B cell (primary cell): ENCODE results near the gene FHIT. TPM values are rescaled to one million over a fixed set of nuclear protein-coding genes. Genes with fewer than 3 reads are reported as not detected.

ENCODE experiments used
- ATAC-seq: fragments of 200-7000 bp; cut with Tn5 transposase; one replicate; pipeline ENCODE4 v1.10.0; 2021; ENCODE audit warnings: low read depth, mild to moderate bottlenecking, moderate number of reproducible peaks, moderate library complexity
- CTCF ChIA-PET: fragments of 350-600 bp; sonication (Branson Sonifier 250); formaldehyde crosslinking; loops from one replicate; lab custom pipeline; 2021; ENCODE audit warnings: antibody characterized with exemption, inconsistent platforms; lab: Charles Lee
- POLR2A ChIA-PET: fragments of 350-600 bp; sonication (Branson Sonifier 250); formaldehyde crosslinking; loops from one replicate; lab custom pipeline; 2021; ENCODE audit warnings: antibody characterized with exemption; lab: Charles Lee
- DNase-seq: peaks from one replicate; pipeline ENCODE4 v3.0.0; 2013
- H2AFZ ChIP-seq: 2 replicates; pipeline ENCODE4 v1.6.1; 2012; ENCODE audit warnings: mild to moderate bottlenecking, low read depth, low read length; ENCODE audit not compliant: insufficient read depth, poor library complexity, severe bottlenecking
- H3K27ac ChIP-seq, 2 donors: 1 replicate in 1 of 2; 2 replicates in 1 of 2; pipeline ENCODE4 v1.5.1; 2012 to 2013; ENCODE audit warnings: low read length in 2 of 2, mild to moderate bottlenecking in 2 of 2, moderate library complexity in 1 of 2
- H3K27me3 ChIP-seq, 4 experiments: fragments of 200-600 bp in 1 of 4; sonication (generic) in 1 of 4; replicated peaks in 1 of 4; 1 replicate in 2 of 4; 2 replicates in 2 of 4; pipeline versions ENCODE4 v1.6.1 to v1.7.0; 2013 to 2016; ENCODE audit warnings: low read length in 3 of 4, mild to moderate bottlenecking in 2 of 4, mixed read lengths in 1 of 4, moderate library complexity in 1 of 4; ENCODE audit not compliant: insufficient read depth in 4 of 4, control insufficient read depth in 3 of 4; ENCODE audit errors: control extremely low read depth in 1 of 4
- H3K36me3 ChIP-seq, 2 experiments: replicated peaks in 1 of 2; 1 replicate in 1 of 2; 2 replicates in 1 of 2; pipeline versions ENCODE4 v1.6.1 to v1.7.1; 2013; ENCODE audit warnings: low read length in 1 of 2; ENCODE audit not compliant: insufficient read depth in 2 of 2, control insufficient read depth in 1 of 2; ENCODE audit errors: control extremely low read depth in 1 of 2, extremely low read depth in 1 of 2
- H3K4me1 ChIP-seq, 2 donors: fragments of 200-600 bp in 1 of 2; sonication (generic) in 1 of 2; 1 replicate in 1 of 2; 2 replicates in 1 of 2; pipeline versions ENCODE4 v1.5.1 to v1.6.1; 2013 to 2017; ENCODE audit warnings: low read length in 2 of 2; ENCODE audit not compliant: control insufficient read depth in 2 of 2, insufficient read depth in 2 of 2
- H3K4me2 ChIP-seq: replicated peaks from 2 replicates; pipeline ENCODE3; 2012; ENCODE audit warnings: mild to moderate bottlenecking, low read depth, low read length; ENCODE audit not compliant: poor library complexity, severe bottlenecking
- H3K4me3 ChIP-seq, 5 experiments: fragments of 200-600 bp in 1 of 5; sonication (generic) in 1 of 5; 1 replicate in 3 of 5; 2 replicates in 2 of 5; pipeline versions ENCODE4 v1.5.1 to v1.7.0; 2011 to 2016; ENCODE audit warnings: low read length in 4 of 5, mild to moderate bottlenecking in 4 of 5, low read depth in 2 of 5, control low read depth in 1 of 5, moderate library complexity in 1 of 5; ENCODE audit not compliant: insufficient read depth in 1 of 5; ENCODE audit errors: control extremely low read depth in 1 of 5, extremely low read depth in 1 of 5
- H3K79me2 ChIP-seq: fragments of 200-600 bp; sonication (generic); one replicate; pipeline ENCODE4 v1.6.0; 2016; ENCODE audit warnings: low read length; ENCODE audit not compliant: control insufficient read depth, insufficient read depth
- H3K9ac ChIP-seq: fragments of 200-600 bp; sonication (generic); 2 replicates; pipeline ENCODE4 v1.6.1; 2017; ENCODE audit warnings: mild to moderate bottlenecking, low read length, moderate library complexity
- H3K9me3 ChIP-seq, 3 donors: one replicate each; pipeline versions ENCODE4 v1.6.1 to v1.7.1; 2013; ENCODE audit warnings: low read length in 2 of 3; ENCODE audit not compliant: control insufficient read depth in 2 of 3, insufficient read depth in 1 of 3; ENCODE audit errors: control extremely low read depth in 1 of 3
- H4K20me1 ChIP-seq: 2 replicates; pipeline ENCODE4 v1.6.0; 2012; ENCODE audit warnings: mild to moderate bottlenecking, low read length; ENCODE audit not compliant: insufficient read depth, control insufficient read depth, poor library complexity, severe bottlenecking
- H3K27ac Mint-ChIP-seq: one replicate; pipeline ENCODE4 v1.8.0; 2021; ENCODE audit warnings: mixed read lengths
- H3K27me3 Mint-ChIP-seq: one replicate; pipeline ENCODE4 v1.8.0; 2021; ENCODE audit warnings: mixed read lengths
- H3K4me1 Mint-ChIP-seq: one replicate; pipeline ENCODE4 v1.8.0; 2021; ENCODE audit warnings: mixed read lengths
- H3K4me3 Mint-ChIP-seq: one replicate; pipeline ENCODE4 v1.8.0; 2021; ENCODE audit warnings: mixed read lengths
- H3K9me3 Mint-ChIP-seq: one replicate; pipeline ENCODE4 v1.8.0; 2022; ENCODE audit warnings: mixed read lengths; ENCODE audit not compliant: insufficient read depth
- EZH2 ChIP-seq: IDR thresholded peaks from 2 replicates; pipeline ENCODE4 v1.6.1; 2012; ENCODE audit warnings: borderline replicate concordance, low read depth, mild to moderate bottlenecking, moderate library complexity, low read length; ENCODE audit not compliant: insufficient read depth, poor library complexity, severe bottlenecking
- WGBS: methylation state at CpG from one replicate; pipeline ENCODE4 v1.1.5; 2013; ENCODE audit warnings: missing lambda C conversion rate; ENCODE audit not compliant: insufficient coverage; 5-methylcytosine and 5-hydroxymethylcytosine counted together
- intact Hi-C: fragments of 100-400 bp; cut with micrococcal nuclease; formaldehyde crosslinking; loops from one replicate; pipeline ENCODE4 v1.10.0; 2022
- polyA plus RNA-seq: library from polyadenylated mRNA; depleted of rRNA; stranded (reverse); fragments of >200 nt; gene quantifications from 2 replicates; pipeline ENCODE4 v1.2.3, GENCODE V29; 2012
- total RNA-seq, 2 donors: library from RNA; stranded (reverse); fragments of 120-200 nt in 1 of 2; gene quantifications; 1 replicate in 1 of 2; 2 replicates in 1 of 2; pipeline versions ENCODE4 v1.2.3 to v1.2.4, GENCODE V29; 2013 to 2022
- TF ChIP-seq, protein P1 (sequence below): fragments of 200-600 bp; IDR thresholded peaks from one replicate; pipeline ENCODE4 v1.8.0; 2022; ENCODE audit warnings: antibody characterized with exemption, mild to moderate bottlenecking

Gene FHIT
- total and polyA plus RNA-seq, 2 donors (not counting 1 experiment from before 2014, with no cell fraction given), result 1.7 to 7.8 TPM

DNA sequence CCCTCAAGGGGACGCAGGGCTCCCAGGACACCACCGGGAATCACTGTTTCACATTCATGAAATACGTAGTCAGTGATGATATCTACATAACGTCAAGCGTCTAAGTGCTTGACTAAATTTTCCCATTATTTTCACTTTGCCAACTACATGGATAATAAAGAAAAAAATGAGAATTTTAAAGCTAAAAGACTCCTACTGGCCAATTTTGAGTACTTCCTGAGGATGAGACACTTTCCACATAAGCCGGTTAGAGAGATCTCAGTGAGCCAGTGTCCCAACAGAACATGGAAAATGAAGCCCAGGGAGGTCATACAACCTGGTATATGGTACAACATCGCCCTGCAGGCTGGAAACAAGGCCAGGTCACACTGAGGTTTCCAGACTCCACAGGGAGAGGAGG, 928.1 kb downstream of the FHIT start:
- Mint-ChIP-seq H3K4me1 (no peaks in the 10 kb centered on the region), H3K4me3 (no peak overlapping the region), H3K27ac (no peak overlapping the region), H3K27me3 (no peaks in the 10 kb centered on the region), H3K9me3 (no peaks in the 10 kb centered on the region)
- ATAC-seq (no peak), DNase-seq (no peak)
- POLR2A ChIA-PET, result no interaction called here
- H3K9ac ChIP-seq, result no peak overlapping the region
- H3K27ac ChIP-seq, result no peak overlapping the region
- no peak overlapping the region for H3K4me3 ChIP-seq
- WGBS, result 92% methylated on average over 4 of the region's 7 CpGs
- CTCF ChIA-PET, result no interaction called here
- H2AFZ ChIP-seq, result no peak overlapping the region
- intact Hi-C loops, result no loop called here
- H4K20me1 ChIP-seq, result no peaks in the 10 kb centered on the region
- H3K36me3 ChIP-seq, result no peaks in the 10 kb centered on the region
- no peaks in the 10 kb centered on the region for H3K27me3 ChIP-seq
- H3K4me1 ChIP-seq, result no peaks in the 10 kb centered on the region
- no peaks in the 10 kb centered on the region for H3K79me2 ChIP-seq
- H3K9me3 ChIP-seq, result no peaks in the 10 kb centered on the region
- no peak overlapping the region for H3K4me2 ChIP-seq
- TF ChIP-seq EZH2, result no peak
- TF ChIP-seq, protein P1, sequence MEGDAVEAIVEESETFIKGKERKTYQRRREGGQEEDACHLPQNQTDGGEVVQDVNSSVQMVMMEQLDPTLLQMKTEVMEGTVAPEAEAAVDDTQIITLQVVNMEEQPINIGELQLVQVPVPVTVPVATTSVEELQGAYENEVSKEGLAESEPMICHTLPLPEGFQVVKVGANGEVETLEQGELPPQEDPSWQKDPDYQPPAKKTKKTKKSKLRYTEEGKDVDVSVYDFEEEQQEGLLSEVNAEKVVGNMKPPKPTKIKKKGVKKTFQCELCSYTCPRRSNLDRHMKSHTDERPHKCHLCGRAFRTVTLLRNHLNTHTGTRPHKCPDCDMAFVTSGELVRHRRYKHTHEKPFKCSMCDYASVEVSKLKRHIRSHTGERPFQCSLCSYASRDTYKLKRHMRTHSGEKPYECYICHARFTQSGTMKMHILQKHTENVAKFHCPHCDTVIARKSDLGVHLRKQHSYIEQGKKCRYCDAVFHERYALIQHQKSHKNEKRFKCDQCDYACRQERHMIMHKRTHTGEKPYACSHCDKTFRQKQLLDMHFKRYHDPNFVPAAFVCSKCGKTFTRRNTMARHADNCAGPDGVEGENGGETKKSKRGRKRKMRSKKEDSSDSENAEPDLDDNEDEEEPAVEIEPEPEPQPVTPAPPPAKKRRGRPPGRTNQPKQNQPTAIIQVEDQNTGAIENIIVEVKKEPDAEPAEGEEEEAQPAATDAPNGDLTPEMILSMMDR, result no peak

DNA sequence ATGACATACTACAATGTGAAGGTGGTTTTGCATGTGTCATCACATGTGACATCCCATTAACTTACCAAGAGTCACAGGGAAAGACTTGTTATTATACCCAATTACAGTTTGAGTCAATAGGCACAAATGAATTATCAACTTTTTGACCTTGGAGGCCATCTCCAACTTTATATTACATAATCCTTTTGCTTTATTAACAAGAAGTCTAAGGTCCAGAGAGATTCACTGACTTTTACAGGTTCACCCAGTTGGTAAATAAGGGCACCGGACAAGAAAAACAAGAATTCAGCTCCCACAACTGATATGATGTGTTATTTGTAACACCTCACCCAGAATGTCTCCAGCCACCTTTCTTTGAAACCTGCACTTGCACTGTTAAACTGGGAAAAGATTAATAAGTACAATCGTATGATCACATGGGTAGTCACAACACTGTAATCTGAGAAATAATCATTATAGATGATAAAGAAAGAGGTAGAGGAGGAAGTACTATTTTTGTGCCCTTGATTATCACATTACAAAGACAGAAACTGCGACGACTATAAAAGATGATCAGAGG, 928.9 kb downstream of the FHIT start:
- Mint-ChIP-seq H3K27ac (no peak overlapping the region), H3K27me3 (no peaks in the 10 kb centered on the region), H3K4me3 (no peak overlapping the region), H3K9me3 (no peaks in the 10 kb centered on the region), H3K4me1 (no peaks in the 10 kb centered on the region)
- intact Hi-C loops, result no loop called here
- no peaks in the 10 kb centered on the region for H3K27me3 ChIP-seq
- WGBS, result no CpG with 5 or more reads among the region's 4 CpGs
- TF ChIP-seq EZH2, result no peak
- TF ChIP-seq, protein P1, result no peak
- no peak overlapping the region for H3K4me2 ChIP-seq
- ChIA-PET CTCF (no interaction called here), POLR2A (no interaction called here)
- no peaks in the 10 kb centered on the region for H3K4me1 ChIP-seq
- H3K9ac ChIP-seq, result no peak overlapping the region
- H3K36me3 ChIP-seq, result no peaks in the 10 kb centered on the region
- H3K4me3 ChIP-seq, result no peak overlapping the region
- DNase-seq (no peak), ATAC-seq (no peak)
- H3K79me2 ChIP-seq, result no peaks in the 10 kb centered on the region
- H3K27ac ChIP-seq, result no peak overlapping the region
- H2AFZ ChIP-seq, result no peak overlapping the region
- no peaks in the 10 kb centered on the region for H4K20me1 ChIP-seq
- no peaks in the 10 kb centered on the region for H3K9me3 ChIP-seq
